Nephron progenitor cell (in vitro differentiated cells): Measurements from ENCODE around the gene SMS.

Experiments used
- DNase-seq: peaks from one replicate; pipeline ENCODE4 v3.0.0; 2021
- H3K27ac Mint-ChIP-seq: 2 replicates; pipeline ENCODE4 v1.8.0; 2021; ENCODE audit warnings: mild to moderate bottlenecking, moderate library complexity, mixed read lengths
- H3K27me3 Mint-ChIP-seq: 2 replicates; pipeline ENCODE4 v1.8.0; 2021; ENCODE audit warnings: mild to moderate bottlenecking, low read depth, mixed read lengths; ENCODE audit not compliant: poor library complexity
- H3K36me3 Mint-ChIP-seq: 2 replicates; pipeline ENCODE4 v1.8.0; 2021; ENCODE audit warnings: low read depth, mixed read lengths
- H3K4me1 Mint-ChIP-seq: 2 replicates; pipeline ENCODE4 v1.8.0; 2021; ENCODE audit warnings: mixed read lengths
- H3K4me3 Mint-ChIP-seq: 2 replicates; pipeline ENCODE4 v1.8.0; 2021; ENCODE audit warnings: mild to moderate bottlenecking, moderate library complexity, mixed read lengths
- H3K9me3 Mint-ChIP-seq: 2 replicates; pipeline ENCODE4 v1.8.0; 2021; ENCODE audit warnings: mild to moderate bottlenecking, moderate library complexity, mixed read lengths
- CTCF ChIP-seq: fragments of 200-600 bp; sonication (generic); IDR thresholded peaks from 2 replicates; pipeline ENCODE4 v1.5.0; 2021; ENCODE audit warnings: antibody characterized with exemption

The SMS gene

GRCh38 chrX:22043872-22044271, 103.4 kb downstream of the SMS start:
- Mint-ChIP-seq H3K4me3 (no peak overlapping the region), H3K36me3 (no peaks in the 10 kb centered on the region), H3K27ac (no peak overlapping the region), H3K9me3 (no peaks in the 10 kb centered on the region), H3K4me1 (peaks cover 18% of the 10 kb centered on the region), H3K27me3 (peaks cover 3% of the 10 kb centered on the region)
- no peak for DNase-seq
- TF ChIP-seq CTCF, result no peak
